ENCODE data around the gene WNT8B. TPM values are rescaled to one million over a fixed set of nuclear protein-coding genes. Genes with fewer than 3 reads are reported as not detected.

The WNT8B gene
- total RNA-seq, 2 donors from 2014 or later: not detected

DNA sequence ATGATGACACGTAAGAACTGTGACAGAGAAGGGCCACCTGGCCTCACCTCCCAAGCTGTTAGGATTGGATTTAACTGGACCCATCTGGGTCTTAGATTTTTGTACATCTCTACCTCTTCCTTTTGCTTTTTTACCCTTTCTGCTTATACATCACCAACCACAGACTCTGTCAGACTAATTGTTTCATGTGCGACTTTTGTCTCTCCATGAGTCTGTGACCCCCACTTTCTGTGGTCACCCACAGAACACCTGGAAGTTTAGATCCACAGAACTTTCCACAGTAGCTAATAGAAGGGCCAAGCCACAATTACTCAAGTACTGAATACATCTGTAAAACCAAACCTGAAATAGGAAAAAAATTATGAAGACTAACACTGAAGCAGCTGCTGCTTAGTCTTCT is 33.8 kb downstream of the WNT8B start:
- Histone ChIP-seq H3K27me3 (no peaks in the 10 kb centered on the region), H3K9me3 (no peaks in the 10 kb centered on the region), H3K36me3 (replicated peaks in 1 of 2; ENCODE audit: insufficient read depth in 1 of 2, low read depth in 2 of 2) (peaks cover 0 to 1% of the 10 kb centered on the region in 2 donors), H3K4me3 (no peak overlapping the region), H3K4me1 (no peaks in the 10 kb centered on the region), H3K27ac (no peak overlapping the region)
- intact Hi-C loops (cut with DNase I): no loop called here
- WGBS, 2 donors: 84 to 85% methylated on average over 2 of the region's 2 CpGs
- TF ChIP-seq POLR2A (IDR thresholded peaks at IDR 0.05): no peak
- TF ChIP-seq, protein P1, sequence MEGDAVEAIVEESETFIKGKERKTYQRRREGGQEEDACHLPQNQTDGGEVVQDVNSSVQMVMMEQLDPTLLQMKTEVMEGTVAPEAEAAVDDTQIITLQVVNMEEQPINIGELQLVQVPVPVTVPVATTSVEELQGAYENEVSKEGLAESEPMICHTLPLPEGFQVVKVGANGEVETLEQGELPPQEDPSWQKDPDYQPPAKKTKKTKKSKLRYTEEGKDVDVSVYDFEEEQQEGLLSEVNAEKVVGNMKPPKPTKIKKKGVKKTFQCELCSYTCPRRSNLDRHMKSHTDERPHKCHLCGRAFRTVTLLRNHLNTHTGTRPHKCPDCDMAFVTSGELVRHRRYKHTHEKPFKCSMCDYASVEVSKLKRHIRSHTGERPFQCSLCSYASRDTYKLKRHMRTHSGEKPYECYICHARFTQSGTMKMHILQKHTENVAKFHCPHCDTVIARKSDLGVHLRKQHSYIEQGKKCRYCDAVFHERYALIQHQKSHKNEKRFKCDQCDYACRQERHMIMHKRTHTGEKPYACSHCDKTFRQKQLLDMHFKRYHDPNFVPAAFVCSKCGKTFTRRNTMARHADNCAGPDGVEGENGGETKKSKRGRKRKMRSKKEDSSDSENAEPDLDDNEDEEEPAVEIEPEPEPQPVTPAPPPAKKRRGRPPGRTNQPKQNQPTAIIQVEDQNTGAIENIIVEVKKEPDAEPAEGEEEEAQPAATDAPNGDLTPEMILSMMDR (IDR thresholded peaks at IDR 0.05): no peak
- no peak for DNase-seq
- no peak for ATAC-seq

DNA sequence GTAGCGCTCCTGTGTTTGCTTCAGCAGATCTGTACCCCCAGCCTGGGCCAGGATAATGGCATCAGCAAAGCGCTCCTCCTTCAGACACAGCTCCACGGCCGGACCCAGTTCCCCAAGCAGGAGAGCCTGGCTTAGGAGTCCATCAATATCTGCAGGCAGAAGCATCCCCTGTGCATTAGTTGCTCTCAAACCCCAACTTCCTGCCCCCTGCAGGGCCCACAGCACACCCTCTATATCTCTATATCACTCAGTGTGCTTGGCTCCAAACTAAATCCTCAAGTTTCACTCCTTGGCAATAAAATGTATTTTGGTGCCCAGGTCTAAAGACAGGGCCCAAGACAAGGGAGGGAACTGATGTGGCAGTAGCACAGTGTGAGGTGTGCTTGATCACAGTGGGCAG is 35.2 kb downstream of the WNT8B start:
- WGBS, 2 donors: 94 to 97% methylated on average over 4 of the region's 4 CpGs

DNA sequence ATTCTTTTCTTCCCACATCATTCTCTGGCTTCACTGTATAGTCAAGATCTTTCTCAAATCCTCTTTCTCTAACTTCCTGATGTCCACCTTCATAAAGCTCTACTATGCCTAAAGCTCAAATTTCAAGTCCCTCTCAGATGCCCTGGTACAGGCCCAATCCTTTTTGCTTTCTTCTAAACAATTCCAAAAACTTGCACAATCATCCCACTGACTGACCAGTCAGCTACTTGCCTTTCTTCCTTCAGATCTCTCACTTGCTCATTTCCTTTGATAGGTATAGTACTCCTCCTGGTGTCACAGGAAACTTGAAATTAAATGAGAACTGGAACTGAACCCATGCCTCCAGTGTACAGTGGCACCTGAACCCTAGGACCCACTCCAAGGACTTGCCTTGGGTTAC is 38.6 kb downstream of the WNT8B start:
- no peaks in the 10 kb centered on the region for H3K36me3 ChIP-seq (replicated peaks in 1 of 2; ENCODE audit: insufficient read depth in 1 of 2, low read depth in 2 of 2)
- no peaks in the 10 kb centered on the region for H3K4me1 ChIP-seq
- DNase-seq (no peak), ATAC-seq (no peak)
- intact Hi-C loops (cut with DNase I): no loop called here
- no peak for TF ChIP-seq POLR2A (IDR thresholded peaks at IDR 0.05)
- TF ChIP-seq, protein P1 (IDR thresholded peaks at IDR 0.05): no peak
- no peaks in the 10 kb centered on the region for H3K9me3 ChIP-seq
- no peak overlapping the region for H3K27ac ChIP-seq
- no peak overlapping the region for H3K4me3 ChIP-seq
- H3K27me3 ChIP-seq: no peaks in the 10 kb centered on the region

More for the DNA sequence above, 35.2 kb downstream of the WNT8B start:
- Histone ChIP-seq H3K36me3 (replicated peaks in 1 of 2; ENCODE audit: insufficient read depth in 1 of 2, low read depth in 2 of 2) (peaks cover 0 to 1% of the 10 kb centered on the region in 2 donors), H3K9me3 (no peaks in the 10 kb centered on the region), H3K27me3 (no peaks in the 10 kb centered on the region), H3K27ac (no peak overlapping the region), H3K4me1 (no peaks in the 10 kb centered on the region), H3K4me3 (no peak overlapping the region)
- TF ChIP-seq, protein P1 (IDR thresholded peaks at IDR 0.05): no peak
- no peak for TF ChIP-seq POLR2A (IDR thresholded peaks at IDR 0.05)
- DNase-seq (no peak), ATAC-seq (no peak)
- intact Hi-C loops (cut with DNase I): no loop called here

DNA sequence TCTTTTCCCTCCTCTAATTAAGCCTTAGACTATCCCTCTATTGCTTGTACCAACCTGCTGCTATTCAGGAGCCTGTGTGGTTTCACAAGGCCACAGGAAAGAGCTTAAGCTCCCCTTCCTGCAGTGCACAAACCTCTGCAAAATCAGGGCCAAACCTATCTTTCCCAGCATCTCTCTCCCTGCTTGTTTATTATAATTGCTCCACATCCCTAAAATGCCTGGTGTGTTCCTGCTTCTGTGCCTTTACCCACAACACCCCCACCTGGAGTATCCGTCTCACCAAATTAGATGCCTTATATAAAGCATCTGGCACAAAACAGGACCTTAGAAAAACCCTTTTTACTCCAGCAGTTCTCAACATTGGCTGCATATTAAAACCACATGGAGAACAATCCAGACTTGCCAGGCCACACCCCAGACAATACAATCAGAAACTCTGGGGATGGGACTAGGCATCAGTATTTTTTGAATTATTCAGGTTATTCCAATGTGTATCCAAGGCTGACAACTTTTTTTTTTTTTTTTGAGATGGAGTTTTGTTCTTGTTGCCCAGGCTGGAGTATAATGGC is 40.2 kb downstream of the WNT8B start:
- DNase-seq (no peak), ATAC-seq (no peak)
- Histone ChIP-seq H3K9me3 (no peaks in the 10 kb centered on the region), H3K27me3 (no peaks in the 10 kb centered on the region), H3K4me1 (no peaks in the 10 kb centered on the region), H3K27ac (no peak overlapping the region), H3K4me3 (no peak overlapping the region), H3K36me3 (replicated peaks in 1 of 2; ENCODE audit: insufficient read depth in 1 of 2, low read depth in 2 of 2) (no peaks in the 10 kb centered on the region)
- intact Hi-C loops (cut with DNase I): no loop called here
- TF ChIP-seq, protein P1 (IDR thresholded peaks at IDR 0.05): no peak
- no peak for TF ChIP-seq POLR2A (IDR thresholded peaks at IDR 0.05)
- WGBS, 2 donors: 88 to 92% methylated on average over 1 of the region's 1 CpG

DNA sequence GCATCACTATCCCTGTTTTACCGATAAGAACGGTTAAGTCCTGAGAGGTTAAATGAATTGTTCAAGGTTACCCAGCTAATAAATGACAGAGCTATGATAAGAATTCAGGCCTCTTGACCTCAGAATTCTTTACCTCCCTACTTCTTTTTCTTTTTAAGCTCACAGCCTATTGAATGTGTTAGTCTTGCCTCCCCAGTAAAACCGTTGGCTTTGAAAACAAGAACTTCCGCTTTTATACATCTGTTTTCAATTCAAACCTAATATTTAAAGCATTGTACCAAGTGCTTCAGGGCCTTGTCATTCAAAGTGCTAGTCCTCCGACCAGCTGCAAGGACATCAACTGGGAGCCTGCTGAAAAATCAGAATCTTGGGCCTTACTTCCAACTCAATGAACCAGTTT is 41.3 kb downstream of the WNT8B start:
- 18 to 26% methylated on average over 5 of the region's 5 CpGs for WGBS, 2 donors
- H3K27ac ChIP-seq: no peak overlapping the region
- no peaks in the 10 kb centered on the region for H3K36me3 ChIP-seq (replicated peaks in 1 of 2; ENCODE audit: insufficient read depth in 1 of 2, low read depth in 2 of 2)
- no peaks in the 10 kb centered on the region for H3K27me3 ChIP-seq
- TF ChIP-seq, protein P1 (IDR thresholded peaks at IDR 0.05): no peak
- TF ChIP-seq POLR2A (IDR thresholded peaks at IDR 0.05): no peak
- H3K4me1 ChIP-seq: no peaks in the 10 kb centered on the region
- ATAC-seq (no peak), DNase-seq (no peak)
- no peaks in the 10 kb centered on the region for H3K9me3 ChIP-seq
- intact Hi-C loops (cut with DNase I): no loop called here
- H3K4me3 ChIP-seq: no peak overlapping the region

Data from body of pancreas (tissue), 4 donors.